Germinal center (tissue), 1 donor: ENCODE results near the gene GRAMD2B.
"Not testable (repeated sequence)": the region's sequence is repeated elsewhere in the genome, so short reads cannot be mapped to it uniquely, and the experiment has no call there.

Experiments
- DNase-seq: peaks from one replicate; pipeline ENCODE4 v3.0.0; 2012; ENCODE audit warnings: mixed read lengths, low spot score

Gene GRAMD2B, protein sequence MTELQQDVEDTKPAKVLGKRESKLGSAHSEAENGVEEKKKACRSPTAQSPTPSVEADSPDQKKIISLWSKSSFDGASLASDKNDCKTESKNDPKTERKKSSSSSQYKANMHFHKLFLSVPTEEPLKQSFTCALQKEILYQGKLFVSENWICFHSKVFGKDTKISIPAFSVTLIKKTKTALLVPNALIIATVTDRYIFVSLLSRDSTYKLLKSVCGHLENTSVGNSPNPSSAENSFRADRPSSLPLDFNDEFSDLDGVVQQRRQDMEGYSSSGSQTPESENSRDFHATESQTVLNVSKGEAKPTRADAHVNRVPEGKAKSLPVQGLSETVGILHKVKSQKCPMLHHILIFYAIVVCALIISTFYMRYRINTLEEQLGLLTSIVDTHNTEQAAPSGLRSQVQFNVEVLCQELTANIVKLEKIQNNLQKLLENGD

DNA sequence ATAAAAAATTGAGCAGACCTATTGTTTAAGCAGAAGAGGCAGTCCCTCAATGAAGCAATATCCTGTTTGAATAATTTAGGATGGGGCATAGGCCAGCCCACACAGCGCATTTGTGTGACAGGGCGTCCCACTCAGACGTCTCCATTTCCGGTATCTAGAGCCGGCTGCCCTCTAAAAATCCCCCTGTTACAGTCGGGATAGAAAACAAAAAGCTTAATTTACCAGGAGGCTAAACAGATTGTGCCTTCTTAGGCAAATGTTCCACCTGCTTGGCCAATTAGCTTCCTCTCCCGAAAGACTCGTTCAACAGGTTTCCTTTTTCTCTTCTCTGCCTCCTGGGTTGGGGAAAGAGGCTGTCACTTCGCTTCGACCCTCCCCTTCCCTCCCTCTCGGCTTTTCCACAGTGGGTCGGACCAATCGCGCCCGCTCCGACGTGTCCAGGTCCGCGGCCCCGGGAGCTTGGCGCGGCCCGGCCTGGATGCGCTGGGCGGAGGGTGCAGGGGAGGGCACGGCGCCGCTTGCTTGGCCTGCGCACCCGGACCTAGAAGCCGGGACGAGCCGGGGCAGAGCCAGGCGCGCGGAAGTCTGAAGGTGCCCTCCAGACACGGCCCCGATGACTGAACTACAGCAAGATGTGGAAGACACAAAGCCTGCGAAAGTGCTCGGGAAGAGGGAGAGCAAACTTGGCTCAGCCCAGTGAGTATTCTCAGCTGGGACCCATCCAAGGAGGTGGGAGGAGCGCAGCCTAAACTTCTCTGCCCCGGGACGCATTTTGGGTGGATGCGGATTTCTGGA lies at the start of gene GRAMD2B:
Gene GRAMD2B (plus strand): TSS at position 416 of the 795 bp plus-strand sequence. CDS start 198 bp downstream, at position 614.
- peak; percentile 74 for DNase-seq

DNA sequence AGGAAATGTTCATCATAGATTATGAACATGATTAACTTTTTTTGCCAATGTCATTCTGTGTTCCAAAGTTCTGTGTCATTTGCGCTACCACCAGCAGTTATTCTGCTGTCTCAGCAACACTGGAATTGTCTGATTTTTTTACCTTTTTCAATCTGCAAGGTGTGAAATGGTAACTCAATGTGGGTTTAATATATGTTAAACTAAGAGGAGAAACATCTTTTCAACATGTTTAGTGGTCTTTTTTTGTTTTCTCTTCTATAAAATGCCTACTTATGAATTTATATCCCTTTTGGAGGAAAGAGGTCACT lies 49.1 kb upstream of the GRAMD2B start:
- no peak for DNase-seq

DNA sequence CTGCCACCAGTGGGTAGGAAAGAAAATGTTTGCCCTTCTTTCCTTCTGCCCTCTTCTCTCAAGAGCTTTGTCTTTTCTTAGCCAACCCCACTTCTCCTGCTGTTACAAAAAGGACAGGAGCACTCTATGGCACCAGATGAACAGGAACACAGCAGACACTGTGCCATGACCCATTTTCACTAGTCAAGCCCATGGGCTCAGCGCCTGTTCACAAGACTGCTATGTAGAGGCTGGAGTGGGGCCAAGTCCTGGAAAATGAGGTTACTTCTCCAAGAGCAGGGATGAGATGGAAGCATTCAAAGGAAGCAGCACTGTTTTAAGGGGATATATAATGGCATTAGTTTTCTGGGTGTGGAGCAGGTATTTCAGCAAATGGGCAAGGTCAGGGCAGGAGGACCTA lies 46.8 kb upstream of the GRAMD2B start:
- DNase-seq = no peak

DNA sequence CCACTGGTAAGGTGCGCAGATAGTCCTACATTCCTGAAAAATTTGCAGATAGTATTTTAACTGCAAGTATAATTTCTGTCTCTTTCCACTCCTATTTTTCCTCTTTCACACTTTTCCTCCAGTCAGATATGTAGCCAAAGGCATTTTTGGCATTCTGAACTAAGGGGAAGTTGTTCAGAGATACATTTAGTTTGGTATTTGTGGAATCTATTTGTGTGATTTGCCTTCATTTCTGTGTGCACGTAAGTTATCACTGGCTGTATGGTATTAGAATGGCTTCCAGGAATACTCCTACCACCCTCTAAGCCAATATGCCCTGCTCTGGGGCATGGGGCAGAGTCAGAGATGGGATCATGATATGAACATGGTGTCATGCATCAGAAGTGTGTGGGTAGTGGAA lies 45.8 kb upstream of the GRAMD2B start:
- no peak for DNase-seq

DNA sequence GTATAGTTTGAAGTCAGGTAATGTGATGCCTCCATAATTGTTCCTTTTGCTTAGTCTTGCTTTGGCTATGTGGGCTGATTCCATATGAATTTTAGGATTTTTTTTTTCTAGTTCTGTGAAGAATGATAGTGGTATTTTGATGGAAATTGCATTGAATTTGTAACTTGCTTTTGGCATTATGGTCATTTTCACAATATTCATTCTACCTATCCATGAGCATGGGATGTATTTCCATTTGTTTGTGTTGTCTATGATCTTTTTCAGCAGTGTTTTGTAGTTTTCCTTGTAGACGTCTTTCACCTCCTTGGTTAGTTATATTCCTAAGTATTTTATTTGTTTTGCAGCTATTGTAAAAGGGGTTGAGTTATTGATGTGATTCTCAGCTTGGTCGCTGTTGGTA lies 42.9 kb upstream of the GRAMD2B start:
- DNase-seq = not testable (repeated sequence)

DNA sequence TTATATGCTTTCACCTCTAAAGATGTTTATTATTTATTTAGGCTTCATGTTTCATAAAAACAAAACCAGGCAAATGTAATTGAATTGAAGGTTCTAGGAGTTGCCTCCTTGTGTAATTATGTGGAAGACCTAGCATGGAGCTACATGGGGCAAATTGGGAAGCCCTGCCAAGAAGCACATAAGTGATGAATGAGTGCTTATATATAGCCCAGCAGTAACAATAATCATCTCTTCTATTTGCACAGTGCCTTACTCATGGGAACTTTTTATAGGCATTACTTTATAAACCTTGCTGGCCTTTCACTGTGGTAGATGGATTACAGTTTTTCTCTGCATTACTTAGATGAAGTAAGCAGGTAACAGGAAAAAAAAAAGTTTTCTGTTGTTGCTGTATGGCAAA lies 40.0 kb upstream of the GRAMD2B start:
- DNase-seq = no peak

DNA sequence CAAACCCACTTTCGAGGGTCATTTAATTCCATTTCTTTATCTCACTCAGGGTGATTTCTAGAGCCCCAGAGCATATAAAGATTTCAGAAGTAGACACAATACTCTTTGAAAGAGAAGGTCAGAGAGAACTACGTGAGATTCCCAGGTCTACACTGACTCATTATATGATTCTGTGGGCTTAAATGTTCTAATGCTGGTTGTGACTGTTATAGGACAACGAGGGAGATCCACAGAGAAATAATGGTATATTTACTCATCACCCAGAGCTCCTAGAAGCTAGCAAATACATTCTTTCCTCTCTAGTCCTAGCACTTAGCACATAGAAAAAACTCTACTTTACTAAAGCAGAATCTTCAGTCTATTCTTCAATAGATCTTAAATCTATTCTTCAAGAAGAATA lies 39.4 kb upstream of the GRAMD2B start:
- DNase-seq = no peak

DNA sequence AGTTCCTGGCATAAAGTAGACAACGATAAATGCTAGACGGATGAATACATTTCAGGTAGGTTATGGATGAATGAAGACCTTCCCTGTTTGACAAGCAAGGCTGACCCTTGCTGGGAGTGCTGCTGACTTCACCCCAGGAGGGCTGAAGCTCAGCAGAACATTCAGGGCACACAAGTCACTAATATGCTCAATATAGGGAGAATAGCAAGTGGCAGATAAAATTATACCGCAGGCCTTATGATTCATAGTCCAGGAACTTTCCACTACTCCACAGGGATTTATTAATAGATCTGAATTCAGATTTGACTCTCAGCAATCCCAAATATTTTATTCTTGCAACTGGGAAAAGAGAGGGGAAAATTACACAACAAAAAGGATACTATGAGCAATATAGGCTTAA lies 38.2 kb upstream of the GRAMD2B start:
- DNase-seq = no peak

DNA sequence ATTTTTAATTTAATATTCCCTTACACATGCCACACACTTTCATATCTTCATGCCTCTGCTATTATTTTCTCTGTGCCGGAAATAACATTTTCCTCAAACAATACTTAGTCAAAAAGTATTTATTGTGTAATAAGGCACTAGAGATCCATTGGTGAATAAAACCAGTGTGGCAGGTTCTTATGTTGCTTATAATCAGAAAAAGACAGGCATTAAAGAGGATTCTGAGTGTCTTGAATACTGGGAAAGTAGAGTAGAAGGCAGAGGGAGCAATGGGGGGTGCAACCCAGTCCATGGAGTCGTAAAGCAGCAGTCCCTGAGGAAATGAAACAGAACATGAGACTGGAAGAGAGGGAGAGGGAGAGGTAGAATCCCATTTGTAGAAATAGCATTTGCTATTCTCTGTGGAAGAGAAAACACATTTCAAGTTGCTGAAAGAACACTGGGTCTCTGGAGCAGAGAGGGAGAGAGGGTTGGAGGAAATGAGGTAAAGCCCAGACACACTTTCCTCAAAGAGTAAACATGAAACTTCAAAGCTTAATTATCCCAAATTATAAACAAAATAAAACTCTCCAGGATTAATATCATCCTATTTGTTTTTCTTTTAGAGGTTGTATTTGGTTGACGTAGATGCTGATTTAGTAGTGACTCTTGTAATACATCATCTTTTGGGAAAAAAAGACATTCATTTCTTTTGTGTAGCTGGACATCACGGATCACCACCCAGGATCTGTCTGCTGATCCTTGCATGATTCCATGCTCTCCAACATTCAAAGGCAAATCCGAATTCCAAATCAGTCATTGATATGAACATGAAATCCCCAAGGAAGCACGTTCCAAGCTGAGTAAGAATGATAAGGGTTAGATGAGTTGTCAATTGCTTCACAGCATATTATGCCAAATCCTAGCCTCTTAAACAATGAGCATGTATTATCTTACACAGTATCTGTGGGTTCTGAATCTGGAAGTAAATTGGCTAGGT lies 37.4 kb upstream of the GRAMD2B start:
- DNase-seq = no peak

DNA sequence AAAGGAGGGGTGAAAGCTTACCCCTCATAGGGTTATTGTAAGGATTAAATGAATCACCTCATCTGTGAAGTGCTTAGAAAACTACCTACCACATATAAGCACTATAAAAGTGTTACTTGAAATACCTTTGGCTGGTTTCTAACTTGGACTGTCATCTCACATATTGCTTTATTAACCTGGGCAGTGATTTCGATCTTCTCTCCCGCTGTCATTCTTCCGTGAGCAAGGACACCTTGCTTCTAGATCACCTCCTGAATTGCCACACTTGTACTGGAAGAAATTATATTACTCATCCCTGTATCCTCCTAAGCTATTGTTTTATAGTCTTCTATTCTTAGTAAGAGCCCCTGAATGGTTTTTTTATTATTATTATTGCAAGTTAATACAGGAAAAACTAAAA lies 34.0 kb upstream of the GRAMD2B start:
- no peak for DNase-seq

DNA sequence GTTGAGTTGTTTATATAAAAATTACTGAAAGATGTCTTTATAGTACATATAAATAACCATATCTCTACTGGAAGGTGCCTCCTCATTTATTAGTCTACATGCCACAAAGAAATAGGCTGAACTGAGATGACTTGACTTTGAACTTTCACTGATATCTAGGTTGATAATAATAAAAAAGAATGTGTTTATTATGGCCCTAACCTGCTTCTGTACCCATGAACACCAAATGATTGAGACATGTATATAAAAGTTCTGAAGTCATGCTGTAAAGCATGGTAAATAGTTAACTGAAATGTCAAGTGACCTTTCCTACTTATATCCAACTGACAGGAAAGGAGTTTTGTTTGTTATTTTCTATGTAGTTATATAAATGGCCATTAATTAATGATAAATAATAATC lies 33.2 kb upstream of the GRAMD2B start:
- DNase-seq = no peak

DNA sequence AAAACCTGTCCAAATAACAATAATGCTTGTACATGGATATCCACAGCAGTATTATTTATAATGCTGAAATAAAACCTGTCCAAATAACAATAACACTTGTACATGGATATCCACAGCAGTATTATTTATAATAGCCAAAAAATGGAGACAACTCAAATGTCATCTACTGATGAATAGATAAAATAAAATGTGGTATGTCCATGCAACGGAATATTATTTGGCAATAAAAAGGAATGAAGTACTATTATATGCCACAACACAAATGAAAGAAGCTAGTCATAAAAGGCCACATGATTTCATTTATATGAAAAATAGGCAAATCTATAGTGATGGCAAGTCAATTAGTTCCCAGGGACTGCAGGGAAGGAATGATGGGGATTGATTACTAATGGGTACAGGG lies 31.8 kb upstream of the GRAMD2B start:
- DNase-seq = no peak

DNA sequence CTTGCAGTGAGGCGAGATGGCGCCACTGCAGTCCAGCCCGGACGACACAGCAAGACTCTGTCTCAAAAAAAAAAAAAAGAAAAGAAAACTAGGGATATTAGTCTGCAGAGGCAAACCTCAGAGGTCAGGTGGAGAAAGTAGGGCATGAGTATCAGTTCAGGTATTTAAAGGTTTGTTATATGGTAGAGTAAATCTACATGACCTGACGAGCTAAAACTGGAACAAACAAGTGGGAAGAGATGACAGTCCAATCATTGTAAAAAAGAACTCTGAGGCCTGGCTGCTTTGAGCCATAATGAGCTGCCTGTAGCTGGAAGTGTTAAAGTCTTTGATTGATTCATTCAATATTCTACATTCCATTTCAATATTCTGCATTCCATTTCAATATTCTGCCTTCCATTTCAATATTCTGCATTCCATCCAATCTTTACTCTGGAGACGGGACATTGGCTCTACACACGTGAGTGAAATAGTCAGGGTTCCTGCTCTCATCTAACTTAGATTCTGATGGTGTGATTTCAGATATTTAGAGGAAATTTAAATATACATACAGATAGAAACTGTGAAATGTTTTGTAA lies 28.9 kb upstream of the GRAMD2B start:
- DNase-seq = no peak

DNA sequence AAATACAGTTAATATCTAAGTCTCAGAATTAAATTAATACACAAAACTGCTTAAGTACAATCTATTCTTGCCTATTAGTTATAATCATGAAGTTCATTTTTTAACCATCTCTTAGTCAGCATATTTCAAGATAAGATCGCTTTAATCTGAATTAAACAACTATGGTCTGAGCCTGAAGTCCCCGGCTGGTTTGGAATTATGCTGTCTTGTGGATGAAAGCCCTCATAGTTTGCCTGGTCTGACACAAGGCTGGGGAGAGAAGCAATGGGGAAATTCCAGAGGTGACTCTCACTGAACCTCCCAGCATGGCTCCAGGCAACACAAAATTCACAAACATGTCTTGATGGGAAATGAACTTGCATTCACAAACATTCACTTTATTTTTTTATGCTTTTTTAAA lies 28.0 kb upstream of the GRAMD2B start:
- DNase-seq = no peak

DNA sequence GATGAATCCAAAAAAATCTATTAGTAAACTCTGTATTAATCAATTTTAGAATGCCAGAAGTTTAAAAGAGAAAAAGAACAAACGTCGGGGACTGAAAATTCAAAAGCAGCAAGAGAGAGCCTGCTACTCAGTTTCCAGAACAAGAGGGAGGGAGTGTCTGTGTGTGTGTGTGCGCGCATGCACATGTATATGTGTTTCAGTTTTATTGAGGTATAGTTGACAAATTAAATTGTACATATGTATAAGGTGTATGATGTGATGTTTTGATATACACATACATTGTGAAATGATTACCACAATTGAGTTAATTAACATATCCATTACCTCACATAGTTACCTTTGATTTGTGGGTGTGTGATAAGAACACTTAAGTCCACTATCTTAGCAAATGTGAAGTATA lies 27.6 kb upstream of the GRAMD2B start:
- DNase-seq = no peak

DNA sequence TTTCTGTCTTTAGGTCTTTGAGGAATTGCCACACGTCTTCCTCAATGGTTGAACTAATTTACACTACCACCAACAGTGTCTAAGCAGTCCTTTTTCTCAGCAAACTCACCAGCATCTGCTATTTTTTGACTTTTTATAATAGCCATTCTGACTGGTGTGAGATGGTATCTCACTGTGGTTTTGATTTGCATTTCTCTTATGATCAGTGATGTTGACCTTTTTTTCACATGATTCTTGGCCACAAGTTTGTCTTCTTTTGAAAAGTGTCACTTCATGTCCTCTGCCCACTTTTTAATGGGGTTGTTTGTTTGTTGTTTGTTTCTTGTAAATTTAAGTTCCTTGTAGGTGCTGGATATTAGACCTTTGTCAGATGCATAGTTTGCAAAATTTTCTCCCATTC lies 26.5 kb upstream of the GRAMD2B start:
- not testable (repeated sequence) for DNase-seq

DNA sequence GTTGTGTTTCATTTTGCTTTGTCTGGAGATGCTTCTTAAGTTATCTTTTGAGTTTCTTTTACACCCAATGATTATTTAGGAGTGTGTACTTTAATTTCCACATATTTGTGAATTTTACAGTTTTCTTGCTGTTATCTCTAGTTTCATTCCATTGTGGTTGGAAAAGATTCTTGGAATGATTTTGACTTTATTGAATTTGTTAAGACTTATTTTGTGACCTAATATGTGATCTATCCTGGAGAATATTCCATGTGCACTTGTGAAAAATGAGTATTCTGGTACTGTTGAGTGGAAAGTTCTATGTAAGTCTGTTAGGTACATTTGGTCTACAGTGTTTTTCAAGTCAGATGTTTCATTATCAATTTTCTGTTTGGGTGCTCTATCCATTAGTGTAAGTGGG lies 24.4 kb upstream of the GRAMD2B start:
- no peak for DNase-seq

DNA sequence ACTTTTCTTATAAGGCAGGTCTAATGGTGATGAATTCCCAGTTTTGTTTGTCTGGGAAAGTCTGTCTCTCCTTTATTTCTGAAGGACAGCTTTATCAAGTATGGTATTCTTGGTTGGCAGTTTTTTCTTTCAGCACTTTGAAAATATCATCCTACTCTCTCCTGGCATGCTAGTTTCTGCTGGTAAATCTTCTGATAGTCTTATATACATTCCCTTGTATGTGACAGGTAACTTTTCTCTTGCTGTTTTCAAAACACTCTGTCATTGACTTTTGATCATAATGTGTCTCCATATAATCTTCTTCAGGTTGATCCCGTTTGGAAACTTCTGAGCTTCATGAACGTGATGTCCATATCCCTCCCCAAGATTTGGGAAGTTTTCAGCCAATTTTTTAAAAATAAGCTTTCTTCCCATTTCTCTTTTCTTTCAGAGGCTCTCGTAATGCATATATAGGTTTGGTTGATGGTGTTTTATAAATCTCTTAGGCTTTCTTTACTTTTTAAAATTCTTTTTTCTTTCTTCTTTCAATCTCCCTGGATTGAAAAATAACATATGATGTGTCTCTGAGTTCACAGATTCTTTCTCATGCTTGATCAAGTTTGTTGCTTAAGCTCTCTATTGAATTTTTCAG lies 22.5 kb upstream of the GRAMD2B start:
- DNase-seq = no peak

DNA sequence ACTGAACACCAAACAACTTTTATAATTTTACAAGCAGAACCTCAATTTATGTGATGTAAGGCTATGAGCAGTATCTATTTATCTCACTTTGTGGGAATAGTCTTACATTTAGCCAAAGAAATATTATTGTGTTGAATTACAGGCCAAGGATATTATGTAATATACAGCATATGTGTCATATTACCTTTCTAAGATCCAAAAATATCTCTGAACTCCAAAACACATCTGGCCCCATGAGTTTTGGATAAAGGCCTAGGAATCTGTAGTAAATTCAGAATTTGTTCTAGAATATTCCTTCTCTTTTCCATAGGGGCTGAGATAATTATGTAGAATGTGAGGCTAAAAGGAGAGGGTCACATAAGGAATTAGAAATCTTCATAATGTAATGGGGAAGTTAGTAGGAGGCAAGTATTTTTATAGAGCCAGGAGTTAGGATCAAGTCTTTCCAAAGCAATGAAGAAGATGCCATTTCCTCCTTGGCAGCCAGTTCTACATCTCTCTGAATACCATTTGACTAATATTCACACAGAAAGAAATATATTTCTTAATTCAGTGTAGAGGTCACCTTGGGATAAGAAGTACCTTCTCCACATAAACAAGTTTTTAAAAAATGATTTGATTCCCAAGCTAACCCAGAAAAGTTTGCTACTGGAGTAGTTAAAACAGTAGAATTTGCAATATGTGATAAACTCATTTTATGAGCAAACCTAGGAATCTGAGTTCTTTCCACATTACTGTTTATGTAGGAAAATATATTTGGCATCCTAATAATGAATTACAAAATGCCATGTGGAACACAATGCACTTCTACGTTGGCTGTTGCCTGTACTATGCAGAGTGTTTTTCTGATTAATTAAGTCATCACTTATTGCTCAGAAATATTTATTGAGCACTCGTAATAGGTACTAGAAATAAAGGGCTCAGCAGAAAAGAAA lies 20.3 kb upstream of the GRAMD2B start:
- DNase-seq = no peak

DNA sequence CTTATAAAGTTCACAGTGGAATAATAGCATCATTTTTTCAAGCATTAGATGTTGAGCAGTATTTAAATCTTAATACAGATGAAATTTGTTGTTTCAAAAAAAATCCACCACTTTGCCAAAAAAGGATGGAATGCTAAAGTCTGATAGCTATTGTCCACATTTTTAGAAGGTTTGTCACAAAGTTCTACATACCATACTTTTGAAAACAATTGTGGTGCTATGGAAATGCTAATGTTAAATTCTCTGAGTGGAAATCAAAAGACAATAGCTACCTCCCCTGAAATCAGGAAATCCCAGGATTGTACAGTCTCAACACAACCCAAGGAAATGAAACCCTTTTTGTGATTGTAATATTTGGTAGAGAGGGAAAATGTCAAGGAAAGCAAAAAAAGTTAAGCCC lies 19.3 kb upstream of the GRAMD2B start:
- DNase-seq = no peak
